WTC11 (cell line): ENCODE data around the gene PIK3CG. TPM values are rescaled to one million over a fixed set of nuclear protein-coding genes. Genes with fewer than 3 reads are reported as not detected.

Source experiments
- ATAC-seq: fragments of 200-7000 bp; cut with Tn5 transposase; 2 replicates; pipeline ENCODE4 v1.10.0; 2021; ENCODE audit warnings: mild to moderate bottlenecking, moderate library complexity
- CTCF ChIA-PET: fragments of 300-600 bp; sonication (Branson Sonifier 250); formaldehyde crosslinking; loops from one replicate; lab custom pipeline; 2021; ENCODE audit warnings: antibody characterized with exemption; lab: Charles Lee
- POLR2A ChIA-PET: fragments of 350-600 bp; sonication (Branson Sonifier 250); formaldehyde crosslinking; loops from one replicate; lab custom pipeline; 2021; ENCODE audit warnings: antibody characterized with exemption; lab: Charles Lee
- DNase-seq: peaks from one replicate; pipeline ENCODE4 v3.0.0; 2021; ENCODE audit warnings: low spot score
- H3K27ac Mint-ChIP-seq: 2 replicates; pipeline ENCODE4 v1.8.0; 2021; ENCODE audit warnings: mixed read lengths
- H3K27me3 Mint-ChIP-seq: 2 replicates; pipeline ENCODE4 v1.8.0; 2021; ENCODE audit warnings: low read depth, mild to moderate bottlenecking, moderate library complexity, mixed read lengths
- H3K36me3 Mint-ChIP-seq: 2 replicates; pipeline ENCODE4 v1.8.0; 2021; ENCODE audit warnings: mixed read lengths
- H3K4me1 Mint-ChIP-seq: 2 replicates; pipeline ENCODE4 v1.8.0; 2022; ENCODE audit warnings: mixed read lengths
- H3K4me3 Mint-ChIP-seq: 2 replicates; pipeline ENCODE4 v1.8.0; 2021; ENCODE audit warnings: mild to moderate bottlenecking, moderate library complexity, mixed read lengths
- H3K9me3 Mint-ChIP-seq: 2 replicates; pipeline ENCODE4 v1.8.0; 2021; ENCODE audit warnings: mixed read lengths
- FOXK1 ChIP-seq: sonication (generic); formaldehyde crosslinking; IDR thresholded peaks from 2 replicates; pipeline ENCODE4 v1.8.0; 2022; ENCODE audit warnings: mild to moderate bottlenecking, moderate library complexity, missing genetic modification reagents
- GABPB1 ChIP-seq: sonication (generic); formaldehyde crosslinking; IDR thresholded peaks from 2 replicates; pipeline ENCODE4 v1.8.1; 2023; ENCODE audit warnings: mild to moderate bottlenecking, missing genetic modification reagents
- RELA ChIP-seq: sonication (generic); formaldehyde crosslinking; IDR thresholded peaks from 2 replicates; pipeline ENCODE4 v1.8.1; 2022; ENCODE audit warnings: missing genetic modification reagents, mild to moderate bottlenecking, borderline replicate concordance
- SMAD4 ChIP-seq: sonication (generic); formaldehyde crosslinking; IDR thresholded peaks from 2 replicates; pipeline ENCODE4 v1.8.0; 2022; ENCODE audit warnings: mild to moderate bottlenecking, missing genetic modification reagents
- TEAD4 ChIP-seq: sonication (generic); formaldehyde crosslinking; IDR thresholded peaks from 2 replicates; pipeline ENCODE4 v1.8.0; 2022; ENCODE audit warnings: mild to moderate bottlenecking, missing genetic modification reagents
- ZNF396 ChIP-seq: fragments of 250-450 bp; sonication (Bioruptor Pico); IDR thresholded peaks from 2 replicates; pipeline ENCODE4 v1.8.0; 2021; ENCODE audit warnings: mild to moderate bottlenecking, moderate library complexity, borderline replicate concordance
- ZNF423 ChIP-seq: fragments of 250-450 bp; sonication (Bioruptor Pico); IDR thresholded peaks from 2 replicates; pipeline ENCODE4 v2.1.2; 2022; ENCODE audit warnings: mild to moderate bottlenecking, moderate library complexity
- total RNA-seq: library from RNA; stranded (reverse); gene quantifications from 3 replicates; pipeline ENCODE4 v1.2.3, GENCODE V29; 2021
- TF ChIP-seq, protein P1 (sequence below): fragments of 200-600 bp; IDR thresholded peaks from 2 replicates; pipeline ENCODE4 v1.8.0; 2022; ENCODE audit warnings: antibody characterized with exemption
- TF ChIP-seq, protein P2 (sequence below): sonication (generic); formaldehyde crosslinking; IDR thresholded peaks from 2 replicates; pipeline ENCODE4 v1.8.0; 2022; ENCODE audit warnings: mild to moderate bottlenecking, missing genetic modification reagents
- TF ChIP-seq, protein P3 (sequence below): sonication (generic); formaldehyde crosslinking; IDR thresholded peaks from 2 replicates; pipeline ENCODE4 v1.8.1; 2023; ENCODE audit warnings: mild to moderate bottlenecking, missing genetic modification reagents
- TF ChIP-seq, protein P4 (sequence below): fragments of 250-450 bp; sonication (Bioruptor Pico); conservative IDR thresholded peaks from 2 replicates; pipeline ENCODE4 v1.9.0; 2021; ENCODE audit warnings: mild to moderate bottlenecking
- TF ChIP-seq, protein P5 (sequence below): sonication (generic); formaldehyde crosslinking; IDR thresholded peaks from 2 replicates; pipeline ENCODE4 v1.8.1; 2023; ENCODE audit warnings: mild to moderate bottlenecking, missing genetic modification reagents, moderate library complexity
- TF ChIP-seq, protein P6 (sequence below): sonication (generic); formaldehyde crosslinking; IDR thresholded peaks from 2 replicates; pipeline ENCODE4 v1.8.0; 2023; ENCODE audit warnings: missing genetic modification reagents, mild to moderate bottlenecking, borderline replicate concordance

The PIK3CG gene
- total RNA-seq, 1 experiment from 2014 or later = 0.07 TPM

DNA sequence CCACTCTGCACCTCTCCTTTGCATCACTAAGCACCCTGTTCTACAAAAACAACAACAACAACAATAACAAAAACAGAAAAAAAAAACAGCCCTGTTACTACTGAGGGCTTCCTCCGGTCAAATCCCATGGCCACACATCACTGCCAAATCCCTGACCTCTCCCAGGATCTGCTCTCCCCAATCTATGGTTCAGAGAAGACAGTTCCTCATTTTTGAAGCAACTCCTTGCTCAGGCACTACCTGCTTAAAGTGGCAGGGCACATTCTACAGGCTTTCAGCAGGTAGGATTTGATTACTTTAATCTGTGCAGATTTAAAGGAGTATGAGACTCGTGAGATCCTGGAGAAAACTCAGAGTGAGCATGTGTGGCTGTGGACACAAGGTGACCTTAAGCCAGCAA is 46.9 kb downstream of the PIK3CG start (continued):
- TF ChIP-seq, protein P1, sequence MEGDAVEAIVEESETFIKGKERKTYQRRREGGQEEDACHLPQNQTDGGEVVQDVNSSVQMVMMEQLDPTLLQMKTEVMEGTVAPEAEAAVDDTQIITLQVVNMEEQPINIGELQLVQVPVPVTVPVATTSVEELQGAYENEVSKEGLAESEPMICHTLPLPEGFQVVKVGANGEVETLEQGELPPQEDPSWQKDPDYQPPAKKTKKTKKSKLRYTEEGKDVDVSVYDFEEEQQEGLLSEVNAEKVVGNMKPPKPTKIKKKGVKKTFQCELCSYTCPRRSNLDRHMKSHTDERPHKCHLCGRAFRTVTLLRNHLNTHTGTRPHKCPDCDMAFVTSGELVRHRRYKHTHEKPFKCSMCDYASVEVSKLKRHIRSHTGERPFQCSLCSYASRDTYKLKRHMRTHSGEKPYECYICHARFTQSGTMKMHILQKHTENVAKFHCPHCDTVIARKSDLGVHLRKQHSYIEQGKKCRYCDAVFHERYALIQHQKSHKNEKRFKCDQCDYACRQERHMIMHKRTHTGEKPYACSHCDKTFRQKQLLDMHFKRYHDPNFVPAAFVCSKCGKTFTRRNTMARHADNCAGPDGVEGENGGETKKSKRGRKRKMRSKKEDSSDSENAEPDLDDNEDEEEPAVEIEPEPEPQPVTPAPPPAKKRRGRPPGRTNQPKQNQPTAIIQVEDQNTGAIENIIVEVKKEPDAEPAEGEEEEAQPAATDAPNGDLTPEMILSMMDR = no peak
- no peak for TF ChIP-seq SMAD4
- TF ChIP-seq ZNF396 (CRISPR knock-in tag) = no peak
- no peak for TF ChIP-seq FOXK1 (CRISPR knock-in tag)
- TF ChIP-seq, protein P2, sequence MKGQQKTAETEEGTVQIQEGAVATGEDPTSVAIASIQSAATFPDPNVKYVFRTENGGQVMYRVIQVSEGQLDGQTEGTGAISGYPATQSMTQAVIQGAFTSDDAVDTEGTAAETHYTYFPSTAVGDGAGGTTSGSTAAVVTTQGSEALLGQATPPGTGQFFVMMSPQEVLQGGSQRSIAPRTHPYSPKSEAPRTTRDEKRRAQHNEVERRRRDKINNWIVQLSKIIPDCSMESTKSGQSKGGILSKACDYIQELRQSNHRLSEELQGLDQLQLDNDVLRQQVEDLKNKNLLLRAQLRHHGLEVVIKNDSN (CRISPR knock-in tag) = no peak
- no peak for TF ChIP-seq ZNF423 (CRISPR knock-in tag)
- TF ChIP-seq RELA (CRISPR knock-in tag) = no peak
- TF ChIP-seq, protein P3, sequence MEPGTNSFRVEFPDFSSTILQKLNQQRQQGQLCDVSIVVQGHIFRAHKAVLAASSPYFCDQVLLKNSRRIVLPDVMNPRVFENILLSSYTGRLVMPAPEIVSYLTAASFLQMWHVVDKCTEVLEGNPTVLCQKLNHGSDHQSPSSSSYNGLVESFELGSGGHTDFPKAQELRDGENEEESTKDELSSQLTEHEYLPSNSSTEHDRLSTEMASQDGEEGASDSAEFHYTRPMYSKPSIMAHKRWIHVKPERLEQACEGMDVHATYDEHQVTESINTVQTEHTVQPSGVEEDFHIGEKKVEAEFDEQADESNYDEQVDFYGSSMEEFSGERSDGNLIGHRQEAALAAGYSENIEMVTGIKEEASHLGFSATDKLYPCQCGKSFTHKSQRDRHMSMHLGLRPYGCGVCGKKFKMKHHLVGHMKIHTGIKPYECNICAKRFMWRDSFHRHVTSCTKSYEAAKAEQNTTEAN (CRISPR knock-in tag) = no peak
- TF ChIP-seq, protein P4, sequence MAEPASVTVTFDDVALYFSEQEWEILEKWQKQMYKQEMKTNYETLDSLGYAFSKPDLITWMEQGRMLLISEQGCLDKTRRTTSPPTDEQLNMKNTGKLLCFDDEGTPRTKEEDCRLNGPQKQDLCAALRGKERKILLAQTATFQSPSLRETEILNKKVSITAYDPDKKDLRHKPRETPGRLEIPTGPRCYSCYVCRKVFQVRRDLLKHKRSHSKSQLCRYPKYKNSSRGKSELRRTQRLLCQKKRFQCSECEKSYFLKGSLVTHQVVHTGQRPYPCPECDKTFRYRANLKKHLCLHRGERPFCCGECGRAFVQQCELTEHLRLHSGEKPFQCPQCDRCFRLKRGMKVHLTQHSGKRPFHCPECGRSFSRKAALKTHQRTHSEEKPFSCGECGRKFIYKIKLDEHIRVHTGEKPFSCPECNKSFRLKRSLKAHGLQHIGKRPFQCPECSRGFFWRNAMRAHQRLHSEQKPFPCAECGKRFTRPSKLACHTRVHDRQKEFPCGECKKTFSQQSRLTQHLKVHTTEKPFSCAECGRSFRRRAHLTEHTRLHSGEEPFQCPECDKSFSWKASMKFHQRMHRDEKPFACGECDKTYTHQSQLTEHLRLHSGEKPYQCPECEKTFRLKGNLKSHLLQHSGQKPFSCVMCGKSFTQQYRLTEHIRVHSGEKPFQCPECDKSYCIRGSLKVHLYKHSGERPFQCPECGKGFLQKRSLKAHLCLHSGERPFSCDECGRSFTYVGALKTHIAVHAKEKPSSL = no peak
- TF ChIP-seq GABPB1 (CRISPR knock-in tag) = no peak
- TF ChIP-seq, all 79 proteins: peak for 0

DNA sequence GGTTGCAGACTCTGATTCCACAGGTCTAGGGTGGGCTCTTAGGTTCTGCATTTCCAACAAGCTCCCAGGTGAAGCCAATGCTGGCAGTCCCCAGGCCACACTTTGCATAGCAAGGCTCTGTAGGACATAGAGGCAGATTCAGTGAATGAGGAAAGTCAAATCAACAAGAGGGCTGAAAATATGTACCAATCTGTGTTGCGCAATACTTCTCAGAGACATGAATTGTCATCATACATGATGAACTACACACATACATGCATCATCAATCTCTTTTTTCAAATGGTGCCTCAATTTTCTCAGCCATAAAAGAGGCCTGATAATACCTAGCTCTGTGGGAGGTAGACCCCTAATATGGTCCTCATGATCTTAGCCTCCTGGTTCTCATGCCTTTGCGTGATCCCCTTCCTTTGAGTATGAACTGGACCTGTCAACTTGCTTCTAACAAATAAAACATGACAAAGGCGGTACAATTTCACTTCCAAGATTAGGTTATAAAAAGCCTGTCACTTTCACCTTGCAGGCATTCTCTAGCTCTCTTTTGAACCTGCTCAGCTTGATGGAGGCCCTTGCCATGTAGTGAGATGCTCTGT is 49.0 kb downstream of the PIK3CG start:
- Mint-ChIP-seq H3K27ac (no peak overlapping the region), H3K4me3 (no peak overlapping the region), H3K27me3 (peaks cover under 1% of the 10 kb centered on the region; the same call in 1 of the 2 replicates), H3K4me1 (no peaks in the 10 kb centered on the region), H3K9me3 (no peaks in the 10 kb centered on the region), H3K36me3 (no peaks in the 10 kb centered on the region)
- CTCF ChIA-PET = no interaction called here
- TF ChIP-seq, protein P2 (CRISPR knock-in tag) = no peak
- TF ChIP-seq, protein P5, sequence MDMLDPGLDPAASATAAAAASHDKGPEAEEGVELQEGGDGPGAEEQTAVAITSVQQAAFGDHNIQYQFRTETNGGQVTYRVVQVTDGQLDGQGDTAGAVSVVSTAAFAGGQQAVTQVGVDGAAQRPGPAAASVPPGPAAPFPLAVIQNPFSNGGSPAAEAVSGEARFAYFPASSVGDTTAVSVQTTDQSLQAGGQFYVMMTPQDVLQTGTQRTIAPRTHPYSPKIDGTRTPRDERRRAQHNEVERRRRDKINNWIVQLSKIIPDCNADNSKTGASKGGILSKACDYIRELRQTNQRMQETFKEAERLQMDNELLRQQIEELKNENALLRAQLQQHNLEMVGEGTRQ (CRISPR knock-in tag) = no peak
- TF ChIP-seq FOXK1 (CRISPR knock-in tag) = no peak
- TF ChIP-seq, protein P6, sequence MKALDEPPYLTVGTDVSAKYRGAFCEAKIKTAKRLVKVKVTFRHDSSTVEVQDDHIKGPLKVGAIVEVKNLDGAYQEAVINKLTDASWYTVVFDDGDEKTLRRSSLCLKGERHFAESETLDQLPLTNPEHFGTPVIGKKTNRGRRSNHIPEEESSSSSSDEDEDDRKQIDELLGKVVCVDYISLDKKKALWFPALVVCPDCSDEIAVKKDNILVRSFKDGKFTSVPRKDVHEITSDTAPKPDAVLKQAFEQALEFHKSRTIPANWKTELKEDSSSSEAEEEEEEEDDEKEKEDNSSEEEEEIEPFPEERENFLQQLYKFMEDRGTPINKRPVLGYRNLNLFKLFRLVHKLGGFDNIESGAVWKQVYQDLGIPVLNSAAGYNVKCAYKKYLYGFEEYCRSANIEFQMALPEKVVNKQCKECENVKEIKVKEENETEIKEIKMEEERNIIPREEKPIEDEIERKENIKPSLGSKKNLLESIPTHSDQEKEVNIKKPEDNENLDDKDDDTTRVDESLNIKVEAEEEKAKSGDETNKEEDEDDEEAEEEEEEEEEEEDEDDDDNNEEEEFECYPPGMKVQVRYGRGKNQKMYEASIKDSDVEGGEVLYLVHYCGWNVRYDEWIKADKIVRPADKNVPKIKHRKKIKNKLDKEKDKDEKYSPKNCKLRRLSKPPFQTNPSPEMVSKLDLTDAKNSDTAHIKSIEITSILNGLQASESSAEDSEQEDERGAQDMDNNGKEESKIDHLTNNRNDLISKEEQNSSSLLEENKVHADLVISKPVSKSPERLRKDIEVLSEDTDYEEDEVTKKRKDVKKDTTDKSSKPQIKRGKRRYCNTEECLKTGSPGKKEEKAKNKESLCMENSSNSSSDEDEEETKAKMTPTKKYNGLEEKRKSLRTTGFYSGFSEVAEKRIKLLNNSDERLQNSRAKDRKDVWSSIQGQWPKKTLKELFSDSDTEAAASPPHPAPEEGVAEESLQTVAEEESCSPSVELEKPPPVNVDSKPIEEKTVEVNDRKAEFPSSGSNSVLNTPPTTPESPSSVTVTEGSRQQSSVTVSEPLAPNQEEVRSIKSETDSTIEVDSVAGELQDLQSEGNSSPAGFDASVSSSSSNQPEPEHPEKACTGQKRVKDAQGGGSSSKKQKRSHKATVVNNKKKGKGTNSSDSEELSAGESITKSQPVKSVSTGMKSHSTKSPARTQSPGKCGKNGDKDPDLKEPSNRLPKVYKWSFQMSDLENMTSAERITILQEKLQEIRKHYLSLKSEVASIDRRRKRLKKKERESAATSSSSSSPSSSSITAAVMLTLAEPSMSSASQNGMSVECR (CRISPR knock-in tag) = no peak
- TF ChIP-seq TEAD4 = no peak
- DNase-seq (no peak), ATAC-seq (no peak)
- POLR2A ChIA-PET = no interaction called here
